Measurements from ENCODE around the gene PRDM11. TPM values are rescaled to one million over a fixed set of nuclear protein-coding genes. Genes with fewer than 3 reads are reported as not detected.

PRDM11 gene
- total RNA-seq, 2 experiments from 2014 or later, result 4.5 to 8.4 TPM

- H3K4me1 ChIP-seq (ENCODE audit: insufficient read depth, low read length, poor library complexity, severe bottlenecking), result no peaks in the 10 kb centered on the region
- POLR2A ChIA-PET, result no interaction called here
- CTCF ChIA-PET (ENCODE audit: unreplicated experiment), result no interaction called here
- no peak for DNase-seq (ENCODE audit: low spot score)
- no peaks in the 10 kb centered on the region for H3K36me3 ChIP-seq (ENCODE audit: insufficient read depth, low read length)
- intact Hi-C loops (cut with micrococcal nuclease; ENCODE audit: unreplicated experiment), result no loop called here
- no peaks in the 10 kb centered on the region for H3K9me2 ChIP-seq (ENCODE audit: insufficient read depth, low read length)
- BruUV-seq (replicated peaks), result no TSS peak
- no peak overlapping the region for H3K4me2 ChIP-seq (ENCODE audit: low read length)
- H2AFZ ChIP-seq (ENCODE audit: low read length), result no peak overlapping the region
- H3K27ac ChIP-seq (ENCODE audit: low read depth, low read length, poor library complexity, severe bottlenecking), result no peak overlapping the region
- no peaks in the 10 kb centered on the region for H4K20me1 ChIP-seq (ENCODE audit: insufficient read depth, low read length)
- TF ChIP-seq CTCF (conservative IDR thresholded peaks at IDR 0.05; ENCODE audit: low read length) (no peak), EZH2phosphoT487 (IDR thresholded peaks at IDR 0.05; ENCODE audit: borderline replicate concordance, low read depth, low read length) (no peak)
- H3K9me3 ChIP-seq (ENCODE audit: low read length), result no peaks in the 10 kb centered on the region
- H3K79me2 ChIP-seq (ENCODE audit: insufficient read depth, low read depth, low read length), result no peaks in the 10 kb centered on the region
- H3K4me3 ChIP-seq (ENCODE audit: low read depth, low read length, poor library complexity, severe bottlenecking), result no peak overlapping the region
Observed at GRCh38 chr11:45267652-45268299, 121.3 kb downstream of the PRDM11 start.

- BruUV-seq (replicated peaks), result no TSS peak
- no peak overlapping the region for H3K4me2 ChIP-seq (ENCODE audit: low read length)
- CTCF ChIA-PET (ENCODE audit: unreplicated experiment), result no interaction called here
Observed at GRCh38 chr11:45269678-45270077, 123.2 kb downstream of the PRDM11 start.

More at GRCh38 chr11:45269678-45270077, 123.2 kb downstream of the PRDM11 start:
- no peaks in the 10 kb centered on the region for H3K79me2 ChIP-seq (ENCODE audit: insufficient read depth, low read depth, low read length)
- intact Hi-C loops (cut with micrococcal nuclease; ENCODE audit: unreplicated experiment), result no loop called here
- no peaks in the 10 kb centered on the region for H3K9me3 ChIP-seq (ENCODE audit: low read length)
- H3K27ac ChIP-seq (ENCODE audit: low read depth, low read length, poor library complexity, severe bottlenecking), result no peak overlapping the region
- H3K4me1 ChIP-seq (ENCODE audit: insufficient read depth, low read length, poor library complexity, severe bottlenecking), result no peaks in the 10 kb centered on the region
- TF ChIP-seq CTCF (conservative IDR thresholded peaks at IDR 0.05; ENCODE audit: low read length) (no peak), EZH2phosphoT487 (IDR thresholded peaks at IDR 0.05; ENCODE audit: borderline replicate concordance, low read depth, low read length) (no peak)
- POLR2A ChIA-PET, result no interaction called here
- no peaks in the 10 kb centered on the region for H4K20me1 ChIP-seq (ENCODE audit: insufficient read depth, low read length)
- no peak overlapping the region for H3K4me3 ChIP-seq (ENCODE audit: low read depth, low read length, poor library complexity, severe bottlenecking)
- no peaks in the 10 kb centered on the region for H3K9me2 ChIP-seq (ENCODE audit: insufficient read depth, low read length)
- no peaks in the 10 kb centered on the region for H3K36me3 ChIP-seq (ENCODE audit: insufficient read depth, low read length)
- no peak for DNase-seq (ENCODE audit: low spot score)
- no peak overlapping the region for H2AFZ ChIP-seq (ENCODE audit: low read length)

Measured in OCI-LY7 (cell line).